ENCODE data around the gene PSMC4. TPM values are rescaled to one million over a fixed set of nuclear protein-coding genes. Genes with fewer than 3 reads are reported as not detected.
A peak's percentile ranks its signal among the peaks of the same experiment; 100 is the strongest.

PSMC4 gene
- total RNA-seq, 1 experiment from 2014 or later: 120 TPM

GRCh38 chr19:39996811-39997637, 26.1 kb downstream of the PSMC4 start, which contains the start of gene ZNF546:
TSS of gene ZNF546 (plus strand) at chr19:39997060. CDS start at chr19:39998327, 1,267 bp downstream.
- RAD21 ChIA-PET (ENCODE audit: low non-redundant PET in 1 of 2, low total read pairs in 2 of 2, uncharacterized antibody in 2 of 2, unreplicated experiment in 2 of 2): no interaction called here
- no peaks in the 10 kb centered on the region for H4K20me1 ChIP-seq (ENCODE audit: insufficient read depth)
- no peaks in the 10 kb centered on the region for H3K9me2 ChIP-seq (ENCODE audit: insufficient read depth)
- H3K4me2 ChIP-seq (ENCODE audit: low read length): peak within 1 kb of the TSS; percentile 84
- intact Hi-C loops (cut with micrococcal nuclease): no loop called here
- POLR2A ChIA-PET: interaction anchor here (0.6 to 1.5 kb wide), 2 partner anchors 26 to 50 kb away, joined by 3 to 7 read pairs; partner anchors contain the start of gene PSMC4
- BruUV-seq (replicated peaks): no TSS peak
- H3K9ac ChIP-seq (ENCODE audit: low read length): peak within 1 kb of the TSS; percentile 79
- CTCF ChIA-PET: no interaction called here
- H2AFZ ChIP-seq (ENCODE audit: low read depth, low read length, poor library complexity, severe bottlenecking): peak within 1 kb of the TSS; percentile 71
- peak within 1 kb of the TSS; percentile 52 to 78 for H3K4me3 ChIP-seq (replicated peaks in 1 of 2; ENCODE audit: low read depth in 1 of 2, low read length in 2 of 2)
- peaks cover 4 to 6% of the 10 kb centered on the region in 2 experiments; a peak in 3 of 4 replicates for H3K9me3 ChIP-seq (ENCODE audit: control insufficient read depth in 1 of 2, insufficient read depth in 1 of 2, low read depth in 1 of 2, low read length in 2 of 2)
- H3K79me2 ChIP-seq (ENCODE audit: insufficient read depth, low read length): peaks cover 21% of the 10 kb centered on the region
- peaks cover 0 to 11% of the 10 kb centered on the region in 2 experiments; a peak in 2 of 4 replicates for H3K4me1 ChIP-seq (ENCODE audit: control insufficient read depth in 1 of 2, insufficient read depth in 2 of 2, low read length in 2 of 2)
- ATAC-seq (peak; percentile 97), DNase-seq (ENCODE audit: low read depth, low spot score) (peak; percentile 74)
- peak within 1 kb of the TSS; percentile 51 for H3K27ac ChIP-seq (ENCODE audit: low read depth, low read length)
- H3K36me3 ChIP-seq (ENCODE audit: control insufficient read depth in 1 of 2, insufficient read depth in 2 of 2, low read length in 2 of 2): no peaks in the 10 kb centered on the region
- no peaks in the 10 kb centered on the region for H3K27me3 ChIP-seq (ENCODE audit: insufficient read depth, low read length)
- TF ChIP-seq JUND (IDR thresholded peaks at IDR 0.05): no peak
- TF ChIP-seq CTCF (IDR thresholded peaks at IDR 0.05 in 2 of 3, conservative IDR thresholded peaks at IDR 0.05 in 1 of 3; ENCODE audit: borderline replicate concordance in 1 of 3, insufficient read depth in 1 of 3, low read depth in 2 of 3, low read length in 2 of 3): peak in 1 of 3 experiments; percentile 14; a peak in 1 of 6 replicates
- no peak for TF ChIP-seq TCF7L2 (IDR thresholded peaks at IDR 0.05; ENCODE audit: borderline replicate concordance, extremely low read depth, insufficient read depth, insufficient read length)
- TF ChIP-seq CBX3 (IDR thresholded peaks at IDR 0.05; ENCODE audit: low read depth): no peak
- peak; percentile 3 for TF ChIP-seq MAX (IDR thresholded peaks at IDR 0.05)
- no peak for TF ChIP-seq ZBTB33 (IDR thresholded peaks at IDR 0.05; ENCODE audit: extremely low read depth, insufficient replicate concordance, low read length)
- TF ChIP-seq YY1 (IDR thresholded peaks at IDR 0.05; ENCODE audit: extremely low read depth, insufficient replicate concordance, low read depth, low read length): no peak
- TF ChIP-seq POLR2AphosphoS5 (IDR thresholded peaks at IDR 0.05; ENCODE audit: low read depth, low read length): peak; percentile 99
- TF ChIP-seq ZNF274 (IDR thresholded peaks at IDR 0.05; ENCODE audit: low read depth, low read length): no peak
- peak; percentile 65 for TF ChIP-seq ELF1 (IDR thresholded peaks at IDR 0.05; ENCODE audit: borderline replicate concordance, low read depth)
- TF ChIP-seq REST (IDR thresholded peaks at IDR 0.05; ENCODE audit: low read depth): no peak
- TF ChIP-seq EZH2phosphoT487 (IDR thresholded peaks at IDR 0.05; ENCODE audit: borderline replicate concordance): no peak
- TF ChIP-seq ATF3 (IDR thresholded peaks at IDR 0.05): no peak
- no peak for TF ChIP-seq SRF (IDR thresholded peaks at IDR 0.05; ENCODE audit: low read depth)
- peak; percentile 57; the same call in 1 of the 2 replicates for TF ChIP-seq EGR1 (IDR thresholded peaks at IDR 0.05; ENCODE audit: low read depth)
- peak; percentile 97 for TF ChIP-seq POLR2A (IDR thresholded peaks at IDR 0.05; ENCODE audit: borderline replicate concordance, extremely low read depth, insufficient read depth, insufficient read length)
- TF ChIP-seq CEBPB (IDR thresholded peaks at IDR 0.05; ENCODE audit: low read depth): no peak
- no peak for TF ChIP-seq EZH2 (IDR thresholded peaks at IDR 0.05)

Measured in HCT116 (cell line).